ENCODE data around the gene MYLK3. TPM values are rescaled to one million over a fixed set of nuclear protein-coding genes. Genes with fewer than 3 reads are reported as not detected.
"Not testable (repeated sequence)": the region's sequence is repeated elsewhere in the genome, so short reads cannot be mapped to it uniquely, and the experiment has no call there.

The MYLK3 gene
- total and polyA plus RNA-seq, 9 donors = 6.9 to 17.4 (median 8.9) TPM

DNA sequence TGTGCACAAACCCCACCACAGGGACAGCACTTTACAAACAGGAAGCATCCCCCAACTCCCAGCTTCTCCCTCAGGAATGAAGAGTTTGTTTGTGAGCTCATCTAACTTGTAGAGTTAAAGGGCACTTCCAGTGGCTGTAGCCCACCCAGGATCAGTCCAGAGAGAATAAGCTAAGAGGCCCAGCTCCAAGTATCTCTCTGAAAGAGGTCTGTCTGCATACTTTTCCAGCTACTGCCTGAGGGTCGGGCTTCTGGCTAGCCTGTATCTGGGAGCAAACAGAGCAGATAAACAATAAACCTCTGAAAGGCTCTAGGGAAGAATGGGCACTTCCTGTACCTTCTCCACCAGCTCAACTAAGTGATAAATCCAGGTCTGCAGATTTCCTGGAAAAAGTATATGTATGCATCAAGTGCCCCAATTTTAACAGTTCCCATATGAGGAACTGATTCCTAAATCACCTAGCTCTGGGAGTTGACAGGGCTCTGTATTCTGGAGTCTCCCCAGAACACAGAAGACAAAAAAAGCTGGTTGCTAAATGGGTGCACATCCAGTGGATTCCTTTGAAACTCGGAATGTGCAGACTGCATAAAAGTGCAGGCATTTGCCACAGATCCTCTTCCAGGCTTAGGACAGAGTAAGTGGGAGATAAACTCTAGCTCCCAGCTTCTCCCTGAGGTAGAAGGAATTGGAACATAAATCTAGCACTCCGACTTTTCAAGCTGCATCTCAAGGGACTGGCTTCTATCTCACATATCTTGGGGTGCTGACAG is 37.1 kb upstream of the MYLK3 start:
- Histone ChIP-seq H3K9me3 (replicated peaks; ENCODE audit: control insufficient read depth, low read depth, low read length) (peaks cover 3% of the 10 kb centered on the region), H3K4me3 (ENCODE audit: low read length) (no peak overlapping the region), H3K4me1 (ENCODE audit: control insufficient read depth, insufficient read depth, low read length) (peaks cover 3% of the 10 kb centered on the region), H3K36me3 (ENCODE audit: control insufficient read depth, insufficient read depth, low read length) (no peaks in the 10 kb centered on the region), H3K27ac (ENCODE audit: low read length) (no peak overlapping the region), H3K27me3 (ENCODE audit: control insufficient read depth, insufficient read depth, low read length) (no peaks in the 10 kb centered on the region)
- 0% methylated on average over 1 of the region's 3 CpGs for WGBS (ENCODE audit: insufficient coverage)
- no peak for DNase-seq

DNA sequence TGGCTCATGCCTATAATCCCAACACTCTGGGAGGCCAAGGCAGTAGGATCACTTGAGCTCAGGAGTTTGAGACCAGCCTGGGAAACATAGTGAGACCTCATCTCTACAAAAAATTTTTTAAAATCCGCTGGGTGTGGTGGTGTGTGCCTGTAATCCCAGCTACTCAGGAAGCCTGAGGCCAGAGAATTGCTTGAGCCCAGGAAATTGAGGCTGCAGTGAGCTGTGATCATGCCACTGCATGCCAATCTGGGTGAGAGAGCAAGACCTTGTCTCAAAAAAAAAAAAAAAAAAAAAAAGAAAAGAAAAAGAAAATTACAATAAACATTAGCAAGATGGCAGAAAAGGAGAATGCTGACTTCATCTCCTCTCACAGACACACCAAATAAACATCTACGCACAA is 36.4 kb upstream of the MYLK3 start:
- not testable (repeated sequence) for H3K4me1 ChIP-seq (ENCODE audit: control insufficient read depth, insufficient read depth, low read length); DNase-seq; H3K27me3 ChIP-seq (ENCODE audit: control insufficient read depth, insufficient read depth, low read length); H3K36me3 ChIP-seq (ENCODE audit: control insufficient read depth, insufficient read depth, low read length); H3K27ac ChIP-seq (ENCODE audit: low read length); H3K9me3 ChIP-seq (replicated peaks; ENCODE audit: control insufficient read depth, low read depth, low read length); H3K4me3 ChIP-seq (ENCODE audit: low read length)
- no CpG with 5 or more reads among the region's 2 CpGs for WGBS (ENCODE audit: insufficient coverage)

DNA sequence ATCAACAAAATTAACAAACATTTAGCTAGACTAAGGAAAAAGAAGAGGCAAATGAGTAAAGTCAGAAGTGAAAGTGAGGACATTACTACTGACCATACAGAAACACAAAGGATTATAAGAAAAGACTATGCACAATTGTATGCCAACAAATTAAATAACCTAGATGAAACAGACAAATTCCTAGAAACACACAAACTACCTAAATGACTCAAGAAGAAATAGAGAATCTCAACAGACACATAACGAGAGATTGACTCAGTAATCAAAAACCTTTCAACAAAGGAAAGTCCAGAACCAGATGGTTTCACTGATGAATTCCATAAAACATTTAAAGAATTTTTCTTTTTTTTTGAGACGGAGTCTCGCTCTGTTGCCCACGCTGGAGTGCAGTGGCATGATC is 35.7 kb upstream of the MYLK3 start:
- WGBS (ENCODE audit: insufficient coverage) = 85% methylated on average over 4 of the region's 4 CpGs
- no peaks in the 10 kb centered on the region for H3K36me3 ChIP-seq (ENCODE audit: control insufficient read depth, insufficient read depth, low read length)

DNA sequence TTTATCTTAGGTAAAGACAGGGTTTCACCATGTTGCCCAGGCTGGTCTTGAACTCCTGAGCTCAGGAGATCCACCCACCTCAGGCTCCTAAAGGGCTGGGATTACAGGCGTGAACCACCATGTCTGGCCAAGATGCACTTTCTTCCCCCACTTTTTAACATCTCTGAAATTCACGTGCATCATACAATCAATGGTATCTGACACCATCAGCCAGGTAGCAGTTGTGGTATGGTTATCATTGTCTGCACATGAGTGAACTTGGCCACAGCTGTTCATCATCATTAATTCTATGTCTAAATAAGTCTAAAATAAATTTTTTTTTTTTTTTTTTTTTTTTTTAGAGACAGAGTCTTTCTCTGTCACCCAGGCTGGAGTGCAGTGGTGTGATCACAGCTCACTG is 34.2 kb upstream of the MYLK3 start:
- WGBS (ENCODE audit: insufficient coverage) = no CpG with 5 or more reads among the region's 2 CpGs
- no peak overlapping the region for H3K27ac ChIP-seq (ENCODE audit: low read length)

More for the DNA sequence above, 35.7 kb upstream of the MYLK3 start:
- no peak overlapping the region for H3K4me3 ChIP-seq (ENCODE audit: low read length)
- H3K27me3 ChIP-seq (ENCODE audit: control insufficient read depth, insufficient read depth, low read length) = no peaks in the 10 kb centered on the region
- no peak overlapping the region for H3K27ac ChIP-seq (ENCODE audit: low read length)
- DNase-seq = no peak
- H3K9me3 ChIP-seq (replicated peaks; ENCODE audit: control insufficient read depth, low read depth, low read length) = peaks cover 3% of the 10 kb centered on the region
- no peaks in the 10 kb centered on the region for H3K4me1 ChIP-seq (ENCODE audit: control insufficient read depth, insufficient read depth, low read length)

DNA sequence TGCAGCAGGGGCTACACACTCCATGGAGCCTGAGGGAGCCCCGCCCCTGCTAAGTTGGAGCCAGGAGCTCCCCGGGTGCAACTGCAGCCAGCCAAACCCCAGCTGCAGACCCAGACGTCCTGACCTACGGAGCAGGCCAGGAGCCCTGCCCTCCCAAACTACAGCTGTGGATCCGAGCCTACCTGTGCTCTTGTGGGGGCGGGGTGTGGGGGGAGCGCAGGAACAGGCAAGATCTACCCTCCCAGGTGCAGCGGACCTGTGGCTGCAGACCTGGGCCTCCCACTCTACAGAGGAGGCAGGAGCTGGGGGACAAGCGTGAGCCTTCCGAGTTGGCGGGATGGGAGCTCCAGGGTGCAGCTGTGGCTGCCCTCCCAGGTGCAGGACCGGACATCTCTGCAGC is 29.7 kb upstream of the MYLK3 start:
- Histone ChIP-seq H3K9me3 (replicated peaks; ENCODE audit: control insufficient read depth, low read depth, low read length) (no peaks in the 10 kb centered on the region), H3K27me3 (ENCODE audit: control insufficient read depth, insufficient read depth, low read length) (no peaks in the 10 kb centered on the region), H3K27ac (ENCODE audit: low read length) (no peak overlapping the region), H3K4me3 (ENCODE audit: low read length) (no peak overlapping the region), H3K4me1 (ENCODE audit: control insufficient read depth, insufficient read depth, low read length) (no peaks in the 10 kb centered on the region), H3K36me3 (ENCODE audit: control insufficient read depth, insufficient read depth, low read length) (no peaks in the 10 kb centered on the region)
- 82% methylated on average over 10 of the region's 12 CpGs for WGBS (ENCODE audit: insufficient coverage)
- DNase-seq = no peak

More for the DNA sequence above, 34.2 kb upstream of the MYLK3 start:
- H3K9me3 ChIP-seq (replicated peaks; ENCODE audit: control insufficient read depth, low read depth, low read length) = peaks cover 3% of the 10 kb centered on the region
- DNase-seq = no peak
- no peaks in the 10 kb centered on the region for H3K4me1 ChIP-seq (ENCODE audit: control insufficient read depth, insufficient read depth, low read length)
- no peaks in the 10 kb centered on the region for H3K36me3 ChIP-seq (ENCODE audit: control insufficient read depth, insufficient read depth, low read length)
- no peaks in the 10 kb centered on the region for H3K27me3 ChIP-seq (ENCODE audit: control insufficient read depth, insufficient read depth, low read length)
- no peak overlapping the region for H3K4me3 ChIP-seq (ENCODE audit: low read length)

DNA sequence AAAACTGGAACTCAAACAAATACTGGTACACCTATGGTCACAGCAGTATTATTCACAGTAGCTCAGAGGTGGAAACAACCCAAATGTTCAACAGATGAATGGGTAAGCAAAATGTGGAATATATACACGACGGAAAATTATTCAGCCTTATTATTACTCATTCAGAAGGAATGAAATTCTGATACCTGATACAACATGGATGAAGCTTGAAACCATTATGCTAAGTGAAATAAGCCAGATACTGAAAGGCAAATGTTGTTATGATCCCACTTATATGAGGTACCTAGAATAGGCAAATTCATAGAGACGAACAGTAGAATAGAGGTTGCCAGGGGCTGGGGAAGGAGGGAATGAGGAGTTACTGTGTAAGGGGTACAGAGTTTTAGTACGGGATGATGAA is 27.1 kb upstream of the MYLK3 start:
- no peaks in the 10 kb centered on the region for H3K9me3 ChIP-seq (replicated peaks; ENCODE audit: control insufficient read depth, low read depth, low read length)
- no peak for DNase-seq
- H3K4me3 ChIP-seq (ENCODE audit: low read length) = no peak overlapping the region
- no peaks in the 10 kb centered on the region for H3K4me1 ChIP-seq (ENCODE audit: control insufficient read depth, insufficient read depth, low read length)
- H3K27ac ChIP-seq (ENCODE audit: low read length) = no peak overlapping the region
- no peaks in the 10 kb centered on the region for H3K27me3 ChIP-seq (ENCODE audit: control insufficient read depth, insufficient read depth, low read length)
- no peaks in the 10 kb centered on the region for H3K36me3 ChIP-seq (ENCODE audit: control insufficient read depth, insufficient read depth, low read length)
- WGBS (ENCODE audit: insufficient coverage) = 55% methylated on average over 2 of the region's 4 CpGs

DNA sequence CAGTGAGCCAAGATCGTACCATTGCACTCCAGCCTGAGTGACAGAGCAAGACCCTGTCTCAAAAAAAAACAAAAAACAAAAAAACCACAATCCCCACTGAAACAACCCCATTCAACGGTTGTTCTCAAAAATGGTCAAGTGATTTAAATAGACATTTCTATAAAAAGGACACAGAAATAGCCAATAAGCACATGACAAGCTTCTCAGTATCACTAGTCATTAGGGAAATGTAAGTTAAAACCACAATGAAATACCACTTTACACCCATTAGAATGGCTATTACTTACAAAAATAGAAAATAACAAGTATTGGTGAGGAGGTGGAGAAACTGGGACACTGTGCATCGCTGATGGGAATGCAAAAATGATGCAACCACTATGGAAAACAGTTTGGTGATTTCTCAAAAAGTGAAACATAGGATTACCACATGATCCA is 26.6 kb upstream of the MYLK3 start:
- Histone ChIP-seq H3K9me3 (replicated peaks; ENCODE audit: control insufficient read depth, low read depth, low read length) (no peaks in the 10 kb centered on the region), H3K27ac (ENCODE audit: low read length) (no peak overlapping the region), H3K4me3 (ENCODE audit: low read length) (no peak overlapping the region), H3K4me1 (ENCODE audit: control insufficient read depth, insufficient read depth, low read length) (no peaks in the 10 kb centered on the region), H3K36me3 (ENCODE audit: control insufficient read depth, insufficient read depth, low read length) (no peaks in the 10 kb centered on the region), H3K27me3 (ENCODE audit: control insufficient read depth, insufficient read depth, low read length) (no peaks in the 10 kb centered on the region)
- DNase-seq = no peak
- no CpG with 5 or more reads among the region's 3 CpGs for WGBS (ENCODE audit: insufficient coverage)

DNA sequence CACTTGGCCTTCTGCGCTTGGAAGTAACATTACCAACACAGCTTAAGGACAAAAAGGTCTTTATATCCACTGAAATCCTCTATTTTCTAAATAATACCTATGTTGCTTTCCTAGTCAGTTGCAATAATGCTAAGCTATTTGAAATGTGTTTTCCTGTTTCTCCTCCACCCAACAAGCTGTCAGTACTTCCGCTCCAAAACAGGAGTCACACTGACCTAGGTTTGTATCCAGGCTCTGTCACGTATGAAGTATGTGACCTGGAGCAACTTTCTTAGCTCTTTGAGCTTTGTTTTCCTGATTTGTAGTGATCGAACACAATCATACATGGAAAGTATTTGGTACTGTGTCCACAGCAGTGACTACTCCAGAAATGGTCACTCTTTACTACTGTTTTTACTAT is 24.3 kb upstream of the MYLK3 start:
- no peak for DNase-seq
- Histone ChIP-seq H3K36me3 (ENCODE audit: control insufficient read depth, insufficient read depth, low read length) (no peaks in the 10 kb centered on the region), H3K4me3 (ENCODE audit: low read length) (no peak overlapping the region), H3K4me1 (ENCODE audit: control insufficient read depth, insufficient read depth, low read length) (no peaks in the 10 kb centered on the region), H3K27me3 (ENCODE audit: control insufficient read depth, insufficient read depth, low read length) (no peaks in the 10 kb centered on the region), H3K27ac (ENCODE audit: low read length) (no peak overlapping the region), H3K9me3 (replicated peaks; ENCODE audit: control insufficient read depth, low read depth, low read length) (no peaks in the 10 kb centered on the region)
- WGBS (ENCODE audit: insufficient coverage) = no CpG with 5 or more reads among the region's 4 CpGs

DNA sequence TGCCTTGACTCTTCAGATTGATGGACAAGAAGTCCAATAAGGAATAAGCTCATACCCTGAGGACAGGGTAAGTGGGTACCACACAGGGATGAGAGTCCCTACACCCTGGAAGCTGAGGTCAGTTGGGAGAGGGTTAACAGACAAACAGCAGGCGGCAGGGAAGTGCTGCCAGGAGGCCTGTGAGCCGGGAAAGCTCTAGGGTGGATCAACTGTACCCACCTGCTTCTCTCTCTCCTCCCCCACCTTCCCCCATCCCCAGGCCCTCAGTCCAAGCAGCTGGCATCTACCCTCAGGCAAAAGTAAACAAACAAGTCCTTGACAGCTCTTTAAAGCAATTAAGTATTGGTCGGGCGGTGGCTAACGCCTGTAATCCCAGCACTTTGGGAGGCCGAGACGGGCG is 20.7 kb upstream of the MYLK3 start:
- H3K9me3 ChIP-seq (replicated peaks; ENCODE audit: control insufficient read depth, low read depth, low read length) = no peaks in the 10 kb centered on the region
- H3K27ac ChIP-seq (ENCODE audit: low read length) = no peak overlapping the region
- H3K36me3 ChIP-seq (ENCODE audit: control insufficient read depth, insufficient read depth, low read length) = no peaks in the 10 kb centered on the region
- no peak overlapping the region for H3K4me3 ChIP-seq (ENCODE audit: low read length)
- WGBS (ENCODE audit: insufficient coverage) = 87% methylated on average over 3 of the region's 8 CpGs
- no peaks in the 10 kb centered on the region for H3K27me3 ChIP-seq (ENCODE audit: control insufficient read depth, insufficient read depth, low read length)
- peak; percentile 42 for DNase-seq
- H3K4me1 ChIP-seq (ENCODE audit: control insufficient read depth, insufficient read depth, low read length) = no peaks in the 10 kb centered on the region

DNA sequence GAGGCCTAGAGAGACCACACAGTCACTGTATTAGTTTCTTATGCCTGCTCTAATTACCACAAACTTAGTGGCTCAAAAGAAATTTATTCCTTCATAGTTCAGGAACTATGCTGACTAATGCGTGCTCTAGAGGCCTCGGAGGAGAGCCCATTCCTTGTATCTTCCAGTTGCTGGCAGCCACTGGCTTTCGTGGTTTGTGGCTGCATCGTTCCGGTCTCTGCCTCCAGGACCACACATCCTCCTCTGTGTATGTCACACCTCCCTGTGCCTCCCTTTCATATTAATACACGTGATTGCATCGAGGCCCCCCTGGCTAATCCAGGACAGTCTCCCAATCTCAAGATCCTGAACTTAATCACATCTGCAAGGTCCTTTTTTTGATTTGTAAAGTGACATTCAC is 16.9 kb upstream of the MYLK3 start:
- 75% methylated on average over 7 of the region's 7 CpGs for WGBS (ENCODE audit: insufficient coverage)
- no peak overlapping the region for H3K4me3 ChIP-seq (ENCODE audit: low read length)
- H3K27ac ChIP-seq (ENCODE audit: low read length) = no peak overlapping the region
- no peaks in the 10 kb centered on the region for H3K9me3 ChIP-seq (replicated peaks; ENCODE audit: control insufficient read depth, low read depth, low read length)
- DNase-seq = no peak
- no peaks in the 10 kb centered on the region for H3K27me3 ChIP-seq (ENCODE audit: control insufficient read depth, insufficient read depth, low read length)
- H3K4me1 ChIP-seq (ENCODE audit: control insufficient read depth, insufficient read depth, low read length) = peaks cover 5% of the 10 kb centered on the region
- H3K36me3 ChIP-seq (ENCODE audit: control insufficient read depth, insufficient read depth, low read length) = no peaks in the 10 kb centered on the region

DNA sequence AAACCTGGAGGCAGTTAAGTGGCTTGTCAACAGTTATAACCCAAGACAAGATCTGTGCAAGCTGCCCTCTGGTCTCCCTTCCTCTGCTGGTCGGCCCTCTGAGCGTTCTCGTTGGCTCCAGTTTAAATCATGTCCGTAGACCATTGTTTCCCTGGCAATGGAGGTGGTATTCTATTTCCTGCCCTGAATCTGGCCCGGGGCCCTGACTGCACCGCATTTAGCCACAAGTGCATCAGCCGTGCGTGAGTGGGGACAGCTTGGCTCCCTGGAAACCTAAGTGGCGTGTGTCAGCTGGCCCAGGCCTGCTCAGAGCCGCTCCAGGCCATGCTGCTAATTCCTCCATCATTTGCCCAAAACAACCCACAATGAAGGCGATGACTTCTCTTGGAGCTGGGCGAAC is 15.0 kb upstream of the MYLK3 start:
- Histone ChIP-seq H3K36me3 (ENCODE audit: control insufficient read depth, insufficient read depth, low read length) (no peaks in the 10 kb centered on the region), H3K9me3 (replicated peaks; ENCODE audit: control insufficient read depth, low read depth, low read length) (no peaks in the 10 kb centered on the region), H3K4me1 (ENCODE audit: control insufficient read depth, insufficient read depth, low read length) (peaks cover 17% of the 10 kb centered on the region), H3K4me3 (ENCODE audit: low read length) (no peak overlapping the region), H3K27ac (ENCODE audit: low read length) (peak overlapping the region; percentile 51), H3K27me3 (ENCODE audit: control insufficient read depth, insufficient read depth, low read length) (no peaks in the 10 kb centered on the region)
- WGBS (ENCODE audit: insufficient coverage) = 47% methylated on average over 9 of the region's 12 CpGs
- no peak for DNase-seq
